ENCODE measurements around the gene SLC35G3. TPM values are rescaled to one million over a fixed set of nuclear protein-coding genes. Genes with fewer than 3 reads are reported as not detected.
A peak's percentile ranks its signal among the peaks of the same experiment; 100 is the strongest.

SLC35G3 gene
- total and polyA plus RNA-seq, 2 of the 8 experiments (the other 6 are each of a cell fraction or from before 2014, with no cell fraction given) = not detected

- Histone ChIP-seq H3K27ac (ENCODE audit: low read depth, low read length) (no peak overlapping the region), H3K4me3 (ENCODE audit: extremely low read depth in 1 of 4, insufficient read depth in 2 of 4, low read depth in 3 of 4, low read length in 4 of 4) (no peak overlapping the region), H3K79me1 (ENCODE audit: low read depth, low read length) (no peaks in the 10 kb centered on the region), H4K8ac (ENCODE audit: extremely low read depth, insufficient read depth, low read length) (no peak overlapping the region; the same call in 1 of the 2 replicates), H3K36me3 (ENCODE audit: control insufficient read depth in 2 of 4, insufficient read depth in 4 of 4, low read length in 3 of 4) (no peaks in the 10 kb centered on the region), H4K20me1 (replicated peaks in 1 of 2; ENCODE audit: control insufficient read depth in 1 of 2, insufficient read depth in 2 of 2, low read length in 2 of 2) (no peaks in the 10 kb centered on the region), H3K23ac (ENCODE audit: insufficient read length) (no peak overlapping the region), H2BK5ac (ENCODE audit: low read depth, low read length) (no peak overlapping the region), H3K27me3 (replicated peaks in 1 of 4; ENCODE audit: control insufficient read depth in 3 of 4, extremely low read depth in 1 of 4, insufficient read depth in 3 of 4, low read length in 3 of 4) (no peaks in the 10 kb centered on the region), H3K56ac (replicated peaks; ENCODE audit: insufficient read length, low read depth, low read length) (no peak overlapping the region), H3K4me1 (replicated peaks in 1 of 4; ENCODE audit: control insufficient read depth in 3 of 4, insufficient read depth in 4 of 4, low read length in 3 of 4) (peaks cover 0 to 3% (median 1%) of the 10 kb centered on the region in 4 experiments; a peak in 2 of 7 replicates), H3K4me2 (ENCODE audit: insufficient read depth in 1 of 2, low read depth in 2 of 2, low read length in 2 of 2) (no peak overlapping the region), H3K9me3 (ENCODE audit: insufficient read depth in 2 of 2, low read depth in 1 of 2, low read length in 1 of 2) (no peaks in the 10 kb centered on the region), H2AFZ (ENCODE audit: low read length) (no peak overlapping the region), H4K91ac (replicated peaks; ENCODE audit: insufficient read length, low read length) (no peak overlapping the region), H2AK5ac (ENCODE audit: low read depth, low read length) (no peak overlapping the region), H3K9ac (replicated peaks in 1 of 4; ENCODE audit: extremely low read depth in 1 of 4, low read depth in 3 of 4, low read length in 3 of 4) (no peak overlapping the region), H3K4ac (replicated peaks; ENCODE audit: insufficient read length, low read depth, low read length) (no peak overlapping the region), H2BK12ac (ENCODE audit: low read depth, low read length) (peak overlapping the region; percentile 9; the same call in 1 of the 2 replicates), H3K14ac (ENCODE audit: insufficient read length) (no peak overlapping the region), H2BK20ac (ENCODE audit: low read length) (0 out of 2 replicates have a peak overlapping the region, but pooled peaks have one; percentile 61), H2BK120ac (replicated peaks; ENCODE audit: low read depth, low read length) (no peak overlapping the region), H3K18ac (ENCODE audit: extremely low read depth, low read length) (no peak overlapping the region), H3K79me2 (ENCODE audit: control insufficient read depth in 1 of 2, insufficient read depth in 2 of 2, low read length in 2 of 2) (no peaks in the 10 kb centered on the region), H3K23me2 (ENCODE audit: low read depth, low read length) (no peaks in the 10 kb centered on the region), H4K5ac (ENCODE audit: insufficient read length, low read depth, low read length) (no peak overlapping the region), H2BK15ac (ENCODE audit: low read length) (no peak overlapping the region)
- FAIRE-seq (no peak), DNase-seq (ENCODE audit: low read depth in 1 of 2, low spot score in 2 of 2) (no peak)
- CTCF ChIA-PET (ENCODE audit: partially characterized antibody) = interaction anchor here (1.2 to 2.6 kb wide), 4 partner anchors 19 to 391 kb away, joined by 3 to 9 read pairs (median 3); no protein-coding TSS in a partner anchor
- POLR2A ChIA-PET (ENCODE audit: partially characterized antibody) = interaction anchor here (1.4 to 2.6 kb wide), 2 partner anchors 11 to 14 kb away, joined by 4 to 10 read pairs; no protein-coding TSS in a partner anchor
- WGBS, 2 experiments (ENCODE audit: extremely low coverage in 1 of 2, insufficient coverage in 1 of 2, insufficient read length in 1 of 2, insufficient replicate concordance in 2 of 2, low coverage in 1 of 2, low lambda C conversion rate in 2 of 2, missing lambda C conversion rate in 1 of 2) = 89% methylated on average over 9 of the region's 9 CpGs; no CpG with 5 or more reads in 1 of the 2 experiments
- TF ChIP-seq SP2 (IDR thresholded peaks at IDR 0.05; ENCODE audit: low read length) (no peak), POU5F1 (IDR thresholded peaks at IDR 0.05; ENCODE audit: low read depth, low read length) (no peak), CBX5 (IDR thresholded peaks at IDR 0.05; ENCODE audit: low read depth, low read length) (no peak), USF2 (IDR thresholded peaks at IDR 0.05; ENCODE audit: low read length) (no peak), KDM1A (IDR thresholded peaks at IDR 0.05; ENCODE audit: borderline replicate concordance, low read length) (no peak), JUND (IDR thresholded peaks at IDR 0.05; ENCODE audit: low read length) (no peak), YY1 (IDR thresholded peaks at IDR 0.05; ENCODE audit: low read depth, low read length) (no peak), SRF (IDR thresholded peaks at IDR 0.05; ENCODE audit: low read depth, low read length) (no peak), POLR2AphosphoS5 (IDR thresholded peaks at IDR 0.05; ENCODE audit: low read depth, low read length) (no peak)
Measured at GRCh38 chr17:35148144-35148543, 46.0 kb downstream of the SLC35G3 start.
